SK-N-MC (cell line): Measurements from ENCODE around the gene PLA2G2D.
"Not testable (repeated sequence)": the region's sequence is repeated elsewhere in the genome, so short reads cannot be mapped to it uniquely, and the experiment has no call there.

Experiments
- DNase-seq: peaks from one replicate; pipeline ENCODE4 v3.0.0-alpha.2; 2011; ENCODE audit warnings: low read depth, low spot score
- H3K27ac ChIP-seq: fragments of 200-600 bp; sonication (generic); 2 replicates; pipeline ENCODE4 v1.5.1; 2016; ENCODE audit warnings: mixed run types
- H3K36me3 ChIP-seq: fragments of 200-600 bp; sonication (generic); 2 replicates; pipeline ENCODE4 v1.6.1; 2017; ENCODE audit warnings: antibody characterized with exemption, low read length, mixed read lengths; ENCODE audit not compliant: insufficient read depth
- H3K4me3 ChIP-seq: fragments of 200-600 bp; sonication (generic); 2 replicates; pipeline ENCODE4 v1.5.1; 2016
- H3K9ac ChIP-seq: fragments of 200-600 bp; sonication (generic); 2 replicates; pipeline ENCODE4 v1.8.0; 2017; ENCODE audit warnings: mixed run types, mixed read lengths; ENCODE audit not compliant: insufficient read length
- H3K9me3 ChIP-seq: fragments of 200-600 bp; sonication (generic); 2 replicates; pipeline ENCODE4 v1.6.1; 2017; ENCODE audit warnings: low read depth, mild to moderate bottlenecking, antibody characterized with exemption, low read length, moderate library complexity, mixed read lengths
- EZH2 ChIP-seq: fragments of 200-600 bp; sonication (generic); IDR thresholded peaks from one replicate; pipeline ENCODE4 v1.6.1; 2017; ENCODE audit warnings: antibody characterized with exemption
- FOXP2 ChIP-seq: optimal IDR thresholded peaks from 2 replicates; pipeline ENCODE3; 2011; ENCODE audit warnings: mild to moderate bottlenecking, moderate library complexity; ENCODE audit not compliant: insufficient read depth; ENCODE audit errors: extremely low read length, control extremely low read depth
- POLR2AphosphoS5 ChIP-seq: IDR thresholded peaks from 2 replicates; pipeline ENCODE4 v1.6.1; 2012; ENCODE audit warnings: mild to moderate bottlenecking, low read depth, low read length, borderline replicate concordance

PLA2G2D gene

GRCh38 chr1:20138961-20139550, 19.7 kb upstream of the PLA2G2D start, which contains the start of gene PLA2G2F:
TSS of gene PLA2G2F (plus strand) at chr1:20139323. CDS start at chr1:20139428, 105 bp downstream.
- Histone ChIP-seq H3K9ac (no peak within 1 kb of the TSS), H3K36me3 (no peaks in the 10 kb centered on the region), H3K4me3 (no peak within 1 kb of the TSS), H3K27ac (no peak within 1 kb of the TSS), H3K9me3 (no peaks in the 10 kb centered on the region)
- no peak for TF ChIP-seq EZH2
- TF ChIP-seq POLR2AphosphoS5, result no peak
- TF ChIP-seq FOXP2, result no peak
- no peak for DNase-seq

DNA sequence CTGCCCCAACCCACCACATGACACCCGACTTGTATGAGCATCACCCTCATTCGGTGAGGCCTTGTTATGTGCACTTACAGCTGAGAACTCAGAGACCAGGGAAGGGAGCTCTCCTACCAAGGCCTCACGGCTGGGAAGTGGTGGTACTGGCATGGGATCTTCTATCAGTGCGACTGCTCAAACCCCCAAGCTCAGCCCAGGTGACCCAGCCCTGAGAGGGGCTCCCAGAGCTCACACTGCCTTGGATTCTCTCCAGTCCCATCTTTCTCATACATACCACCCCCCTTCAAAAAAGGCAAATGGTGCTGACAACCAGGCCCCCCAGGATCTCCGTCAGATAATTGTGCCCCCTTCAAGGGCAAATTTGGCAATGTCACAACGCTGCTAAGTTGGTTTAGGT, 19.0 kb upstream of the PLA2G2D start:
- Histone ChIP-seq H3K9me3 (no peaks in the 10 kb centered on the region), H3K9ac (no peak overlapping the region), H3K36me3 (no peaks in the 10 kb centered on the region), H3K4me3 (no peak overlapping the region), H3K27ac (no peak overlapping the region)
- no peak for TF ChIP-seq POLR2AphosphoS5
- no peak for TF ChIP-seq EZH2
- TF ChIP-seq FOXP2, result no peak
- no peak for DNase-seq

- TF ChIP-seq EZH2 (no peak), FOXP2 (no peak), POLR2AphosphoS5 (no peak)
- H3K36me3 ChIP-seq, result no peaks in the 10 kb centered on the region
- H3K27ac ChIP-seq, result no peak overlapping the region
- no peak overlapping the region for H3K4me3 ChIP-seq
- DNase-seq, result no peak
- H3K9me3 ChIP-seq, result no peaks in the 10 kb centered on the region
- H3K9ac ChIP-seq, result no peak overlapping the region
These were observed 18.3 kb upstream of the PLA2G2D start for GRCh38 chr1:20137604-20138003.

DNA sequence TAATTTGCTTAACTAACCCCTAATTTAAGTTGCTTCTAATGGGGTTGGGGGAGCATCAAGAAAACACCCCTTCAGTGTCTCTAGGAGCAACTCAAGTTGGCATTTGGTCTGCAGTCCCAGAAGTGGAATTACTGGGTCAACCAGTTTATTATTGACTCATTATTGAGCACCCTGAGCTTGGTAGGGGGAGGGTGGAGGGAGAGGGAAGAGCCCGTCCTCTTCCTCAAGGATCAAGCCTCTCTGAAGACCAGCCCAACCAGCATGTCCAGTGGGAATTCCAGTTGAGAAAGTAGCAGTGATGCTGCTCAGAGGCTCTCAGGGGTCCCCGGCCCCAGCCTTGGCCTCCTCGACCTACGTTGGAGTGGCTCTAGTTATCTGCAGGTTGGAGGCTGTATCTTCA, 17.7 kb upstream of the PLA2G2D start:
- no peaks in the 10 kb centered on the region for H3K36me3 ChIP-seq
- no peak overlapping the region for H3K27ac ChIP-seq
- no peak for DNase-seq
- no peaks in the 10 kb centered on the region for H3K9me3 ChIP-seq
- no peak overlapping the region for H3K9ac ChIP-seq
- H3K4me3 ChIP-seq, result no peak overlapping the region
- TF ChIP-seq POLR2AphosphoS5, result no peak
- TF ChIP-seq FOXP2, result no peak
- no peak for TF ChIP-seq EZH2

DNA sequence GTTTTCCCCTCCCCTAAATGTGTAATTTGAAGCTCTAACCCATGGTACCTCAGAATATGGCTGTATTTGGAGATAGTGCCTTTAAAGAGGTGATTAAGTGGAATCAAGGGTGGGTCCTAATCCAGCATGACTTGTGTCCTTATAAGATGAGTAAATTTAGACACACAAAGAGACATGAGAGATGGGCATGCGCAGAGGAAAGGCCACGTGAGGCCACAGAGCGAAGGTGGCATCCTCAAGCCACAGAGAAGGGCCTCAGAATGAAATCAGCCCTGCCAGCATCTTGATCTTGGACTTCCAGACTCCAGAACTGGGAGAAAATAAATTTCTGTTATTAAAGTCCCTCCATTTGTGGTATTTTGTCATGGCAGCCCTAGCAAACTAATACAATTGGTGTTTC, 16.9 kb upstream of the PLA2G2D start:
- Histone ChIP-seq H3K4me3 (no peak overlapping the region), H3K9me3 (no peaks in the 10 kb centered on the region), H3K9ac (no peak overlapping the region), H3K36me3 (no peaks in the 10 kb centered on the region), H3K27ac (no peak overlapping the region)
- TF ChIP-seq EZH2 (no peak), FOXP2 (no peak), POLR2AphosphoS5 (no peak)
- no peak for DNase-seq

DNA sequence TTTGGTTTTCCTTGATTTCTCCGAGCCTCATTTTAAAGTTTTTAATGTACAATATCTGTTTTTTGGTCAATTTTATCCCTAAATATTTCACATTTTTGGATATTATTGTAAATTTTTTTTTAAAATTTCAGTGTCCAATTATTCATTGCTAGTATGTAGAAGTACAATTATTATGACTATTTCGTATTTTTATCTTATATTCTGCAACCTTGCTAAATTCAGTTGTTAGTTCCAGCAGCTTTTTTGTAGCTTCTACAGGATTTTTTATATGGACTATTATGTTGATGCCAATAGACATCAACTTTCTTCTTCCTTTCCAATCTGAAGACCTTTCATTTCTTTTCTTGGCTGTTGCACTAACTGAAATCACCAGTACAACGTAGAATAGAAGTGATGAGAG, 15.7 kb upstream of the PLA2G2D start:
- Histone ChIP-seq H3K9me3 (peaks cover under 1% of the 10 kb centered on the region; the same call in 1 of the 2 replicates), H3K36me3 (no peaks in the 10 kb centered on the region), H3K27ac (no peak overlapping the region), H3K4me3 (no peak overlapping the region), H3K9ac (no peak overlapping the region)
- DNase-seq, result no peak
- no peak for TF ChIP-seq FOXP2
- no peak for TF ChIP-seq EZH2
- no peak for TF ChIP-seq POLR2AphosphoS5

GRCh38 chr1:20130518-20130917, 11.2 kb upstream of the PLA2G2D start:
- H3K27ac ChIP-seq, H3K9me3 ChIP-seq, H3K4me3 ChIP-seq, H3K36me3 ChIP-seq, H3K9ac ChIP-seq, DNase-seq: not testable (repeated sequence)

GRCh38 chr1:20126806-20127440, 7.6 kb upstream of the PLA2G2D start:
- no peaks in the 10 kb centered on the region for H3K36me3 ChIP-seq
- DNase-seq, result no peak
- H3K9me3 ChIP-seq, result peaks cover 3% of the 10 kb centered on the region; the same call in 1 of the 2 replicates
- H3K9ac ChIP-seq, result no peak overlapping the region
- TF ChIP-seq POLR2AphosphoS5 (no peak), EZH2 (no peak), FOXP2 (no peak)
- H3K27ac ChIP-seq, result no peak overlapping the region
- no peak overlapping the region for H3K4me3 ChIP-seq
